H1 (cell line): ENCODE results near the gene NFIX. TPM values are rescaled to one million over a fixed set of nuclear protein-coding genes. Genes with fewer than 3 reads are reported as not detected.

Source experiments
- CTCF ChIA-PET: fragments of 300-600 bp; sonication (Branson Sonifier 250); formaldehyde crosslinking; loops from one replicate; lab custom pipeline; 2021; ENCODE audit not compliant: partially characterized antibody; lab: Charles Lee
- POLR2A ChIA-PET: fragments of 300-600 bp; sonication (Branson Sonifier 250); formaldehyde crosslinking; loops from one replicate; lab custom pipeline; 2021; ENCODE audit warnings: inconsistent platforms; ENCODE audit not compliant: partially characterized antibody; lab: Charles Lee
- DNase-seq, 2 experiments: peaks; one replicate each; pipeline versions ENCODE4 v3.0.0 to v3.0.0-alpha.2; 2010 to 2022; ENCODE audit warnings: low spot score in 2 of 2, low read depth in 1 of 2, mixed read lengths in 1 of 2
- FAIRE-seq: peaks from 2 replicates; lab custom pipeline; 2011; peaks lifted over from hg19 to GRCh38; lab: Jason Lieb, UNC
- H2AFZ ChIP-seq: 2 replicates; pipeline ENCODE4 v1.8.1; 2012; ENCODE audit warnings: low read length, inconsistent platforms
- H2AK5ac ChIP-seq: 2 replicates; pipeline ENCODE4 v1.6.1; 2013; ENCODE audit warnings: low read depth, low read length
- H2BK120ac ChIP-seq: replicated peaks from 2 replicates; pipeline ENCODE3; 2013; ENCODE audit warnings: low read depth, low read length, inconsistent platforms
- H2BK12ac ChIP-seq: 2 replicates; pipeline ENCODE4 v1.6.1; 2013; ENCODE audit warnings: low read depth, low read length
- H2BK15ac ChIP-seq: 2 replicates; pipeline ENCODE4 v1.6.1; 2013; ENCODE audit warnings: low read length
- H2BK20ac ChIP-seq: 2 replicates; pipeline ENCODE4 v1.6.1; 2013; ENCODE audit warnings: low read length
- H2BK5ac ChIP-seq: 2 replicates; pipeline ENCODE4 v1.6.1; 2013; ENCODE audit warnings: low read depth, low read length
- H3K14ac ChIP-seq: 2 replicates; pipeline ENCODE4 v1.6.1; 2013; ENCODE audit warnings: inconsistent platforms; ENCODE audit not compliant: insufficient read length
- H3K18ac ChIP-seq: 2 replicates; pipeline ENCODE4 v1.6.1; 2013; ENCODE audit warnings: low read length; ENCODE audit errors: extremely low read depth
- H3K23ac ChIP-seq: 2 replicates; pipeline ENCODE4 v1.6.1; 2013; ENCODE audit warnings: inconsistent platforms; ENCODE audit not compliant: insufficient read length
- H3K23me2 ChIP-seq: 2 replicates; pipeline ENCODE4 v1.6.1; 2013; ENCODE audit warnings: low read depth, low read length
- H3K27ac ChIP-seq: 2 replicates; pipeline ENCODE4 v1.6.1; 2011; ENCODE audit warnings: low read depth, low read length, inconsistent platforms
- H3K27me3 ChIP-seq, 4 experiments: replicated peaks in 1 of 4; 1 replicate in 1 of 4; 2 replicates in 3 of 4; pipeline versions ENCODE4 v1.6.1 to v1.8.1; 2011 to 2013; ENCODE audit warnings: low read length in 3 of 4, mild to moderate bottlenecking in 3 of 4, inconsistent platforms in 2 of 4, mixed read lengths in 2 of 4, moderate library complexity in 1 of 4; ENCODE audit not compliant: control insufficient read depth in 3 of 4, insufficient read depth in 3 of 4; ENCODE audit errors: extremely low read depth in 1 of 4
- H3K36me3 ChIP-seq, 4 experiments: 2 replicates each; pipeline versions ENCODE4 v1.6.1 to v1.8.1; 2011 to 2013; ENCODE audit warnings: mild to moderate bottlenecking in 4 of 4, low read length in 3 of 4, moderate library complexity in 2 of 4, control low read depth in 1 of 4, inconsistent platforms in 1 of 4; ENCODE audit not compliant: insufficient read depth in 4 of 4, control insufficient read depth in 2 of 4
- H3K4ac ChIP-seq: replicated peaks from 2 replicates; pipeline ENCODE3; 2013; ENCODE audit warnings: low read length, low read depth, mixed read lengths, inconsistent platforms; ENCODE audit not compliant: insufficient read length
- H3K4me1 ChIP-seq, 4 experiments: replicated peaks in 1 of 4; 1 replicate in 1 of 4; 2 replicates in 3 of 4; pipeline versions ENCODE4 v1.6.1 to v1.8.1; 2011 to 2013; ENCODE audit warnings: low read length in 3 of 4, inconsistent platforms in 2 of 4, mixed read lengths in 1 of 4; ENCODE audit not compliant: insufficient read depth in 4 of 4, control insufficient read depth in 3 of 4
- H3K4me2 ChIP-seq, 2 experiments: 2 replicates each; pipeline versions ENCODE4 v1.6.1 to v1.8.1; 2011 to 2013; ENCODE audit warnings: low read depth in 2 of 2, low read length in 2 of 2, control low read depth in 1 of 2, inconsistent platforms in 1 of 2, mild to moderate bottlenecking in 1 of 2; ENCODE audit not compliant: insufficient read depth in 1 of 2
- H3K4me3 ChIP-seq, 4 experiments: fragments of 200-600, 300-600 bp in 1 of 4; sonication (generic), shearing (Covaris generic), sonication (Bioruptor Twin) in 1 of 4; 2 replicates each; pipeline versions ENCODE4 v1.5.1 to v1.8.1; 2011 to 2016; ENCODE audit warnings: low read length in 4 of 4, low read depth in 3 of 4, control low read depth in 2 of 4, inconsistent platforms in 2 of 4, mild to moderate bottlenecking in 2 of 4, mixed read lengths in 1 of 4, moderate library complexity in 1 of 4; ENCODE audit not compliant: insufficient read depth in 2 of 4; ENCODE audit errors: extremely low read depth in 1 of 4
- H3K56ac ChIP-seq: replicated peaks from 2 replicates; pipeline ENCODE3; 2013; ENCODE audit warnings: low read depth, mild to moderate bottlenecking, mixed read lengths, low read length, inconsistent platforms; ENCODE audit not compliant: insufficient read length
- H3K79me1 ChIP-seq: 2 replicates; pipeline ENCODE4 v1.6.1; 2013; ENCODE audit warnings: low read depth, low read length, control low read depth
- H3K79me2 ChIP-seq, 2 experiments: 2 replicates each; pipeline versions ENCODE4 v1.6.1 to v1.8.1; 2012 to 2013; ENCODE audit warnings: low read length in 2 of 2, mild to moderate bottlenecking in 2 of 2, inconsistent platforms in 1 of 2; ENCODE audit not compliant: insufficient read depth in 2 of 2, control insufficient read depth in 1 of 2
- H3K9ac ChIP-seq, 4 experiments: replicated peaks in 1 of 4; 1 replicate in 1 of 4; 2 replicates in 3 of 4; pipeline versions ENCODE4 v1.6.1 to v1.8.1; 2011 to 2013; ENCODE audit warnings: low read depth in 3 of 4, low read length in 3 of 4, control low read depth in 2 of 4, mild to moderate bottlenecking in 2 of 4, moderate library complexity in 2 of 4, inconsistent platforms in 1 of 4; ENCODE audit errors: extremely low read depth in 1 of 4
- H3K9me3 ChIP-seq, 2 experiments: 2 replicates each; pipeline versions ENCODE4 v1.6.1 to v1.8.1; 2012 to 2013; ENCODE audit warnings: mild to moderate bottlenecking in 2 of 2, moderate library complexity in 2 of 2, control low read depth in 1 of 2, inconsistent platforms in 1 of 2, low read depth in 1 of 2, low read length in 1 of 2, mixed read lengths in 1 of 2; ENCODE audit not compliant: insufficient read depth in 2 of 2
- H4K20me1 ChIP-seq, 2 experiments: replicated peaks in 1 of 2; 2 replicates each; pipeline versions ENCODE3 to v1.8.1; 2011 to 2013; ENCODE audit warnings: inconsistent platforms in 2 of 2, low read length in 2 of 2, mild to moderate bottlenecking in 1 of 2; ENCODE audit not compliant: insufficient read depth in 2 of 2, control insufficient read depth in 1 of 2
- H4K5ac ChIP-seq: 2 replicates; pipeline ENCODE4 v1.6.1; 2013; ENCODE audit warnings: low read length, low read depth, mixed read lengths, inconsistent platforms; ENCODE audit not compliant: insufficient read length
- H4K8ac ChIP-seq: 2 replicates; pipeline ENCODE4 v1.8.0; 2013; ENCODE audit warnings: mild to moderate bottlenecking, moderate library complexity, low read length, inconsistent platforms; ENCODE audit not compliant: insufficient read depth; ENCODE audit errors: extremely low read depth
- H4K91ac ChIP-seq: replicated peaks from 2 replicates; pipeline ENCODE3; 2013; ENCODE audit warnings: low read length, mixed read lengths, inconsistent platforms; ENCODE audit not compliant: insufficient read length
- EGR1 ChIP-seq: IDR thresholded peaks from 2 replicates; pipeline ENCODE4 v1.6.1; 2011; ENCODE audit warnings: low read depth, low read length, borderline replicate concordance
- EZH2 ChIP-seq: fragments of 200-600 bp; sonication (generic); IDR thresholded peaks from 2 replicates; pipeline ENCODE4 v1.7.1; 2012; ENCODE audit warnings: low read depth, mild to moderate bottlenecking, moderate library complexity, low read length, inconsistent platforms; ENCODE audit not compliant: severe bottlenecking
- GABPA ChIP-seq: IDR thresholded peaks from 2 replicates; pipeline ENCODE4 v1.6.1; 2011; ENCODE audit warnings: mild to moderate bottlenecking, low read length, moderate library complexity, borderline replicate concordance; ENCODE audit not compliant: insufficient read depth
- JUN ChIP-seq: IDR thresholded peaks from 2 replicates; pipeline ENCODE4 v1.6.1; 2011; ENCODE audit warnings: low read depth, mild to moderate bottlenecking, improper control_type of control experiment, low read length
- JUND ChIP-seq: IDR thresholded peaks from 2 replicates; pipeline ENCODE4 v1.6.1; 2011; ENCODE audit warnings: mild to moderate bottlenecking, improper control_type of control experiment, low read length
- KDM4A ChIP-seq: IDR thresholded peaks from one replicate; pipeline ENCODE4 v1.7.1; 2012; ENCODE audit warnings: low read depth, mild to moderate bottlenecking, moderate library complexity, low read length, inconsistent platforms; ENCODE audit not compliant: severe bottlenecking
- POLR2A ChIP-seq, 2 experiments: IDR thresholded peaks; 1 replicate in 1 of 2; 2 replicates in 1 of 2; pipeline ENCODE4 v1.6.1; 2011; ENCODE audit warnings: low read depth in 2 of 2, low read length in 2 of 2, mild to moderate bottlenecking in 2 of 2; ENCODE audit errors: control extremely low read depth in 1 of 2
- POLR2AphosphoS5 ChIP-seq: IDR thresholded peaks from 2 replicates; pipeline ENCODE4 v1.6.1; 2011; ENCODE audit warnings: low read depth, low read length
- RBBP5 ChIP-seq: IDR thresholded peaks from 2 replicates; pipeline ENCODE4 v1.7.1; 2012; ENCODE audit warnings: low read depth, mild to moderate bottlenecking, inconsistent platforms, low read length, moderate library complexity, borderline replicate concordance
- RFX5 ChIP-seq: IDR thresholded peaks from 2 replicates; pipeline ENCODE4 v1.6.1; 2011; ENCODE audit warnings: low read depth, low read length, improper control_type of control experiment, borderline replicate concordance
- SRF ChIP-seq: IDR thresholded peaks from 2 replicates; pipeline ENCODE4 v1.6.1; 2011; ENCODE audit warnings: mild to moderate bottlenecking, low read depth, low read length, moderate library complexity
- SUZ12 ChIP-seq: fragments of 200-600 bp; sonication (generic); IDR thresholded peaks from 2 replicates; pipeline ENCODE4 v1.6.1; 2012; ENCODE audit warnings: mild to moderate bottlenecking, inconsistent platforms, low read length, moderate library complexity, mixed read lengths
- WGBS, 2 experiments: shearing (Covaris generic) in 1 of 2; methylation state at CpG; one replicate each; pipeline versions ENCODE4 v1.1.6 to v1.1.7; 2013 to 2015; ENCODE audit warnings: low lambda C conversion rate in 2 of 2, mixed read lengths in 2 of 2, inconsistent platforms in 1 of 2, low coverage in 1 of 2, missing lambda C conversion rate in 1 of 2; ENCODE audit not compliant: insufficient replicate concordance in 2 of 2, insufficient coverage in 1 of 2, insufficient read length in 1 of 2; ENCODE audit errors: extremely low coverage in 1 of 2, missing lambda C conversion rate in 1 of 2; 5-methylcytosine and 5-hydroxymethylcytosine counted together
- polyA plus RNA-seq, 7 experiments: library from polyadenylated mRNA; depleted of rRNA in 3 of 7; stranded (reverse) in 5 of 7; unstranded in 2 of 7; fragments of >200 nt in 5 of 7; fragments of 200-250 nt in 2 of 7; gene quantifications; 1 replicate in 5 of 7; 2 replicates in 1 of 7; 4 replicates in 1 of 7; pipeline versions ENCODE4 v1.2.1 to v1.2.3, GENCODE V29; 2011 to 2013; ENCODE audit warnings: missing spikeins in 2 of 7, mixed read lengths in 2 of 7
- total RNA-seq: library from RNA; stranded (reverse); fragmentation: NEBNext Ultra II Directional; extraction: Animal tissue kit (Norgen Biotek cat#: 25700); gene quantifications from 2 replicates; pipeline ENCODE4 v1.2.1, GENCODE V29; 2021

Gene NFIX
- total and polyA plus RNA-seq, 2 of the 8 experiments (the other 6 are each of a cell fraction or from before 2014, with no cell fraction given): 0.03 to 0.20 TPM

DNA sequence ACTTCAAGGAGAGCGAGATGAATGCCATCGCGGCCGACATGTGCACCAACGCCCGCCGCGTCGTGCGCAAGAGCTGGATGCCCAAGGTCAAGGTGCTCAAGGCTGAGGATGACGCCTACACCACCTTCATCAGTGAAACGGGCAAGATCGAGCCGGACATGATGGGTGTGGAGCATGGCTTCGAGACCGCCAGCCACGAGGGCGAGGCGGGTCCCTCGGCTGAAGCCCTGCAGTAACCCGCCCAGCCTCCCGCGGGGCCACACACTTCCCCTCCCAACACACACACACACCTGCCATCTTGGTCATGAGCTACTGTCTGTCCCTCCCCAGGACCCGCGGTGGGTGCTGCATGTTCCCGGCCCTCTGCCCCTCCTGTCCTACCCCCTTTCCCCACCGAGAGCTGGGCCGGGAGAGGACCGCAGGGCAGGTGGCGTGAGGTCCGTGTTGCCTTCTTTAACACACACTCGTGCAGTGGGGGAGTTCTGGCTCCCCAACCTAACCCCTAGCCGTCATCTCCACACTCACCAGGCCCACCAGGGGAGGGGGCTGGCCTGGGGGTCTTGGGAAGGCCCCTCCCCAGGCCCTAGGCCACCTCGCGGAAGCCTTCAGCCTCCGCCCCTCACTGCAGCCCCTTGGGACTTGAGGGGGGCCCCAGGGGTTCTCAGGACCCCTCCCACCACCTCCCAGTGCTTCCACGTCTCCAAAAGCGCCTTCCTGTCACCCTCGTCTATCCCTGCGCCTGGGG is 143.1 kb downstream of the NFIX start:
- no peak for FAIRE-seq
- H2BK20ac ChIP-seq: no peak overlapping the region
- H3K18ac ChIP-seq: no peak overlapping the region
- H3K4me3 ChIP-seq: no peak overlapping the region
- H3K4ac ChIP-seq: no peak overlapping the region
- no peak overlapping the region for H3K27ac ChIP-seq
- H4K91ac ChIP-seq: no peak overlapping the region
- no peak overlapping the region for H2BK120ac ChIP-seq
- no peak overlapping the region for H4K8ac ChIP-seq
- no peak overlapping the region for H3K56ac ChIP-seq
- no peak overlapping the region for H4K5ac ChIP-seq
- no peak overlapping the region for H3K14ac ChIP-seq
- no peak overlapping the region for H2BK12ac ChIP-seq
- no peak overlapping the region for H3K23ac ChIP-seq
- no peak overlapping the region; the same call in 1 of the 2 replicates for H2BK5ac ChIP-seq
- peaks cover 12% of the 10 kb centered on the region for H3K79me1 ChIP-seq
- H3K9ac ChIP-seq: no peak overlapping the region
- DNase-seq: no peak
- H3K4me2 ChIP-seq: no peak overlapping the region
- H2AFZ ChIP-seq: no peak overlapping the region
- ChIA-PET POLR2A (interaction anchor here (0.8 to 14.8 kb wide), 8 partner anchors 9 to 42 kb away, joined by 3 to 228 read pairs (median 5); partner anchors contain the start of genes IER2, NACC1, STX10 and TRMT1), CTCF (interaction anchor here (0.6 to 1.9 kb wide), 3 partner anchors 11 to 44 kb away, joined by 3 to 4 read pairs (median 4); no protein-coding TSS in a partner anchor)
- peaks cover 0 to 8% (median 4%) of the 10 kb centered on the region in 4 experiments; a peak in 3 of 7 replicates for H3K4me1 ChIP-seq
- H3K23me2 ChIP-seq: no peaks in the 10 kb centered on the region; the same call in 1 of the 2 replicates
- H3K27me3 ChIP-seq: no peaks in the 10 kb centered on the region
- peaks cover 7 to 58% (median 36%) of the 10 kb centered on the region in 4 experiments for H3K36me3 ChIP-seq
- TF ChIP-seq JUND: no peak
- TF ChIP-seq POLR2A (IDR thresholded peaks at IDR 0.05; ENCODE audit: control extremely low read depth in 1 of 2, low read depth in 2 of 2, low read length in 2 of 2): no peak
- no peak for TF ChIP-seq EGR1
- TF ChIP-seq SRF: no peak
- no peak for TF ChIP-seq POLR2AphosphoS5
- no peak for TF ChIP-seq RBBP5
- TF ChIP-seq GABPA: no peak
- no peak for TF ChIP-seq SUZ12
- TF ChIP-seq RFX5: no peak
- TF ChIP-seq JUN: no peak
- no peak for TF ChIP-seq KDM4A
- TF ChIP-seq EZH2: no peak
- H3K9me3 ChIP-seq: no peaks in the 10 kb centered on the region
- peaks cover 25 to 40% of the 10 kb centered on the region in 2 experiments for H4K20me1 ChIP-seq
- H2BK15ac ChIP-seq: no peak overlapping the region
- no peak overlapping the region for H2AK5ac ChIP-seq
- H3K79me2 ChIP-seq: peaks cover 0 to 18% of the 10 kb centered on the region in 2 experiments; a peak in 2 of 4 replicates
- 94% methylated on average over 38 of the region's 40 CpGs; no CpG with 5 or more reads in 1 of the 2 experiments for WGBS, 2 experiments
